Globus pallidus (tissue), 1 donor: ENCODE data around the gene UBQLN4.

Source experiments
- DNase-seq: peaks from one replicate; pipeline ENCODE4 v3.0.0-alpha.2; 2015; ENCODE audit warnings: low spot score

Gene UBQLN4

DNA sequence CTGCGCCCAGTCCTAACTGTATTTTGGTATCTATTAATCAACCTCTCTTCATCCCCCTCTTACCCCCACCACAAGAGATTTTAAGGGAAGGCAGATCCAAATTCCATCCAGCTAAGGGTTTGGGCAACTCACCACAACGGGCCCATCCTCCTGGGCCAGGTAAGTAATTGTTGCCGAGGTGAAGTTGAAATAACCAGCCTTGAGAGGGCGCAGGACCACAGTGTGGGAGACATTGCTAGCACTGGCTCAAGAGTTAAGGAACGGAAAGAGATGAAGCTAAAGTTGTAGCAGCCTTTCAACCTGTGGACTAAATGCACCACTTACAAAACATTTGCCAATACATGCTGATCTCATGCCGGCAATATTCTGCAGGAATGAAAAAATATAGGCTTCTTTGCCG, 38.8 kb downstream of the UBQLN4 start:
- DNase-seq, result no peak

DNA sequence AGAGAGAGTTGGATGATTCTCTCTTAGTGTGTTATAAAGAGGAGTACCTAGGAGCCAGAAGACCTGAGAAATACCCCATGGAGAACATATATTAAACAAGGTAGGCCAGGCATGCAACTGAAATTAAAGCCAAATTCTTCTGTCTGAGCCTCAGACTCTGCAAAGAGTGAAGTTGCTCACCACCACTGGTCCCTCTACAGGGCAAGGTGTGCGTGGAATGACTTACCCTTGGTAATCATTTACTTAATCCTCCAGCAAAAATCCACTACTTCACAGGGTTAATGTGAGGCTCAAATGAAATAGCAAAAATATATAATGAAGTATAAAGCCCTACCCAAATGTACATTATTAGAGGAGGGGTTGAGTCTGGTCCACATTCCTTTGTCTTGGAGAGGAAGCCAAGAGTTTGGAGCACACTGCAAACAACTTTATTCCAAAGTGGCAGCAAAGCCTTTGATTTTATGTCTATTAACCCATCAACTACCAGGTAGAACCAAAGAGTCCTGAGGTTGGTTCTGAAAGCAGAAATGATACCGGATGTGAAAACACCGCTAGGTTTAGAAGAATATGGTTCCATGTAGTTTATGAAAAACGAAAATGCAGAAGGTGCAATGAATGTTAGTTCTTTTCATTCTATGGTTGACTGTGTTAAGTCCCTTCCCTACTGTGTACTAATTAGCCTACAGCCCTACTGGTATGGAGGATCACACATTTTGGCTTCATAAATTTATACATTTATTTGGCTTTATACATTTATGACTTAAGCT, 41.4 kb downstream of the UBQLN4 start:
- DNase-seq, result no peak

DNA sequence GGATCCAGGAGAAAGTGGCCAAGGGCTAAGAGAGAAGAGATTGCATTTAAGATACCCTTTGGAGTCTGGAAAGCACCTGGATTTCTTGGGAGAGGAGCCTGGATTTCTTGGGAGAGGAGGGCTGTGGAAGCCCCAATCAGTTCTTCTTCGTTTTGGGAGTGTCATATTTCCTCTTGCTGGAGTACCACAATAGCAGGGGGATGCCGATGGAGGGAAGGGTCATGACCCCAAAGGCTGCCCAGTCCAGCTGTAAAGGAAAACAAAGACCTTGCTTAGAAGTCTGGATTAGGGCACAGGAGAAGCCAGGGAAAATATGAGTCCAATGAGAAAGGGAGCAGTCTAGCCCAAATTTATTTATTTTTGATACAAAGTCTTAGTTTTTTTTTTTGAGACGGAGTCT, 44.2 kb downstream of the UBQLN4 start:
- DNase-seq, result no peak

DNA sequence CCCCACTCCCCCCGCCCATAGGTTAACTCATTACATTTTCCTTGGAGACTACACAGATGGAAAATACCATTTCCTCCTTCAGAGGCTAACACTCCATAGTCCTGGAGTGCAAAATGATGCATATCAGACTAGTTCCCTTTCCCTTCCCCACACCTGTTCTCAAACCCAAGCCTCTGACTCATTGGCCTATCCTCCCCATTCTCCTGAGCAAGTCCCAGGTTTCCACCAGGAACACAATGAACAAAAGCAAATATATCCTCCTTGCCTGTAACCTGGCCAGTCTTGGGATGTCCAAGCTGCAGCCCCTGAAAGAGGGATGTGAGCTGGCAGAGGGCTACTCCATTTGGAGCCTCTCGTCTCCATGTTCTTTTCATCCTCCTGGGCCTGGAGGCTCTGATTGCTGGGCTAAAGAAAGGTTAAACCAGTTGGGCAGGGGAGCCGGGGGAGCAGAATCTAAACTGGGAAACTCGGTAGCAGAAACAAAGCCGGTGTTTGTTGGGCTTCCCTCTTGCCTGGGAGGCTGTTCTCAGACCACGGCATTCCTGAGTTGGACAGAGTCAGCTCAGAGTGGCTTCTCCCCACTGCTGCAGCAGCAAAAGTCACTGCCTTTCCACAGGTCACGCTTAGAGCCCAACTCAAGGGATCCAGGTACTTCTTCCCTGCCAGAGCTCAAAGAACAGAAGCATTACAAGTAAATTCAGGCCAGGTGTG, 46.8 kb downstream of the UBQLN4 start:
- DNase-seq, result no peak

DNA sequence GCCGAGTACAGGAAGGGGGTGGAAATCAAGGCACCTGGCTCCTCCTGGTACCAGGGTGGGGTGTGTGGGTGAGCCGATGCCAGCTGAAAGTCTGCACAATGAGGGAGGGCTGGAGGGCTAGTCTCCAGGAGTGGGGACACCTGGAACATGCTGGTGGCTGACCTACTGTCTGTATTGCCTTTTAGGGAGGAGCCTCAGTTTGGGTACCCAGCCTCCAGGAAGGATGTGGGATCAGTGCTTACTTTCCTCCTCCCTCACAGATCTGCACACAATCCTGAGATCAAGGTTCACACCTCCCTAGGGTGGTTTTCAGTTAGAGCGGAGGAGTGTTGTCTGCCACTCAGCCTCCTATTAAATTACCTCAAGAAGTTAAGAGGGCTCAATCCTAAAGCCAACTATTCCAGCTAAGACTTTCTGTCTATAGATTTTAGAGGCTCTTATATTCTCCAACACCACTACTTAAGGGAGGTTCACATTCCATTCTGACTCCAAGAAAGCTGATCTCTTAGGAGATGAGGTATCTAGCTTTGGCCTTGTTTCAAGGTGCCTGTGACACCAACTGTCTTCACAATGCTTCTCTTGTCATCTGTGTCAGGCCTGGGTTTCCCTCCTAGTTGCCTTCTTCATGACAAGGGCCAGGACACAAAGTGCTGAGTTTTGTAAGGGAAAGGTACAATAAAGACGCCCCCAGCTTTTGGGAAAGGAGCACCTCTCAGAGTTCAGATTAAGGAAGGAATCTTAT, 48.6 kb downstream of the UBQLN4 start:
- DNase-seq, result no peak

DNA sequence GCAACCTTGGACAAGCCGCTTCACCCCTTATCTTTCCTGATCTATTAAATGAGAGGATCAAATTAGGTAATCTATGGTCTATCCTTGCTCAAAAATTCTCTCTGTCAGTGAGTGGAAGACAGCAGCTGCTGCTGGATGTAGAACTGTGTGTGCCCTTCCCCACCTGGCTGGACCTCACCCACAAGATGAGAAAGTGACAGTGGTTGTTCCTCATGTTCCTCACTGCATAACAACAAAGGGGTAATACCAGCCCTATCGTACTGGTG, 49.7 kb downstream of the UBQLN4 start:
- DNase-seq, result no peak

DNA sequence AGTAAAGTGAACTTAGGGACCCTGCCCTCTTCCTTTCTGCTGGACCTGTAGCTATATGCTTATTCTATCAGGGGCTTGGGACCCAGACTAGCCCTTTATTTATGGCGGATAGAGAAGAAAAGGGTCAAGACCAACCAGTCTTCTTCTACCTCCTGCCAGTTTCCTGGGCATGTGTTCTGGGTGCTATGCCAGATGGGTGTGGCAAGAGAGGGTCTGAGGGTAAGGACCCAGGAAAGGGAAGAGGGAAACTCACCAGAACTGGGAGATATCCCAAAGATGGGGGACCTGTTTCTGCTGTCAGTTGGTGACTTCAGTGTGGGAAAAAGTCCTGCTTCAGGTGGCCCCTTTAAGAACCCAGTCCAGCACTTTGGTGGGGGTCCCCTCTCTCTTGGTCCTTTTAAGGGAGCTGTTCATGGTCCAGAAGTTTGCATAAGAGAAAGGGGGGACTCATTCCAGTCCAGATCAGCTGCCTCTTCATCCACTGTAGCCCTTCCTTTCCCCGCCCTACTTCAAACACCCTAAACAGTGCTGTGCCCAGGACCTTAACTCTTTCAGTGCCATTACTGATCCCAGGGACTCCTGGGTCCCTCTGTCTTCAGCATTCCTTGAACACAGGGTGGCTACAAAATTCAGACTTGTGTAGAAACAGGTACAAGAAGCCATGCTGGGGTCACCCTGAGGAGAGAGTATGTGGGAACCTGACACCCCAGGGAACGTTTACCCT, 51.2 kb downstream of the UBQLN4 start:
- no peak for DNase-seq

DNA sequence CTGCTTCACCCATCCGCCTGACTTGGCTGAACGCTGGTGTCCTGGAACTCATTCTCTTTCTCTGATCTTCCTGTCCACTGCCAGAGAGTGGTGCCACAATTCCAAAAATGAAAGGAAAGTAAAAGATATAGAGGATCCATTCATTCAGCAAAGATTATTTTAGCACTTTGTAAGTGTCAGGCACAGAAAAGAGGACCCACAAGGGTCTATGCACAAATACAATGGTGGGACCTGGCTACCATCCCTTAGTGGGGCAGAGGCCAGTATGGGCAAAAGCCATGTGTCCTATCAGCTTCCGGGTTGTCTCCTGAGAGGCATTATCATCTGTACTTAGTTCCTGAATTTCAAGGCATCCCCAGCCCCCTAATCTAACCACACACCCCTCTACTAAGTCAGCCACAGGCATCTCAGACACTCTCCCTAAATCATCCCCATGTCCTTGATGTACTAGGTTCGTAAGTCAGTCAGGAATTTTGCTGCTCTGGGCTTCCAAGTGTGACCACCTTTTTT, 51.9 kb downstream of the UBQLN4 start:
- no peak for DNase-seq

DNA sequence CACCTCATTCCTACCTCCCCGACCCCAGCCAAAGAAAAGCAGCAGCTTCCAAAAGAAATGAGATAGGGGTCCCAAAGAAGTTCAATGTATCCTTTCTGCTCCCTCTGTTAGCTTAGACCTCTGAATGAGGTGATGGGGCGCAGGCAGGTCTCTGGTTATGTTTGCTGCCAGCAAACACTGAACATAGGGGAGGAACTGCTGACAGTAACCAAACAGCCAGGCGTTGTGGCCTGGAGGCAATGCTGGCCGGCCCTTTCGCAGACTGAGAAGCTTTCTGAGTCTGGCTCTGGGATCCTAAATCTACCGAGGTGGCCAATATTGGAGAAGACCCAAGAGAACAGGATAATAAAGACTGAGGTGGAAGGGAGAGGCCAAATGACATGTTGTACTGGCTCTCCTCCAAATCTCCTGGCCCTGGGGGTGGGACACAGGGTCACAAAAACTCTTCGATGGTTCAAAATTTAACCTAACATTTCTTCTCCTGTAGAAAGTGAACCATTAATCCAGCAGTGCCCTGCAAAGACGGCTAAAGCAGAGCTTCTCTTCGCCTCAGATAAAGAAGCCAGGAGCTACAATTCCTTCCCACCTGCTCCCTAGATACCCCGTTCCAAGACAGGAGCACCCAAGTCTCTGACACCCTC, 52.5 kb downstream of the UBQLN4 start:
- DNase-seq, result no peak

DNA sequence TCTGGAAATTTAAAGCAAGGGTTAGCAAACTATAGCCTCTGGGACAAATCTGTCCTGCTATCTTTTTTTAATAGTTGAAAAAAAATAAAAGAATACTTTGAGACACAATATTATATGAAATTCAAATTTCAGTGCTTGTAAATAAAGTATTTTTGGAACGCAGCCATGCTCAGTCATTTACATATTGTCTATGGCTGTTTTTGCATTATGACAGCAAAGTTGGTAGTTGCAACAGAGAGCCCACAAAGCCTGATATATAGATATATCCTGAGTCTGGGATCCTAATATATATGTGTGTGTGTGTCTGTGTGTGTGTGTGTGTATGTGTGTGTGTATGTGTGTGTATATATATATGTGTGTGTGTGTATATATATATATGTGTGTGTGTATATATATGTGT, 53.6 kb downstream of the UBQLN4 start:
- no peak for DNase-seq

DNA sequence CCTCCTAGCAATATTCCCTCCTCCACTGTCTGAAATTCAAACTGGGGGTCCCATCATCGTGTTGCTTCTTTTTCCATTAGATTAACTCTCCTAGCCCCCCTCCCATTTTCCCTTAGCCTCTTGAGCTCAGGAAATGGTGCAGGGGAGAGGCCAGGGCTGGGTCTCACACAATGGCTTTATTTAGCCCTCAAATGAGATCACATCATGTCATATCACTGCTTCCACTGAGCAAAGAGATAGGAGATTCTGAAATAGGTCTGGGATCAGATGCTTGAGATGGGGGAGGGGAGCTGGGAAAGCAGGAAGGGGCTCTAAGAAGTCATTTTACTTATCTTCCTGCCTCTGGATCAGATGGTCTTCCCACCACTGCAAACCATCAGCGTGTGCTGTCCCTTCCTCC, 57.4 kb downstream of the UBQLN4 start:
- no peak for DNase-seq

DNA sequence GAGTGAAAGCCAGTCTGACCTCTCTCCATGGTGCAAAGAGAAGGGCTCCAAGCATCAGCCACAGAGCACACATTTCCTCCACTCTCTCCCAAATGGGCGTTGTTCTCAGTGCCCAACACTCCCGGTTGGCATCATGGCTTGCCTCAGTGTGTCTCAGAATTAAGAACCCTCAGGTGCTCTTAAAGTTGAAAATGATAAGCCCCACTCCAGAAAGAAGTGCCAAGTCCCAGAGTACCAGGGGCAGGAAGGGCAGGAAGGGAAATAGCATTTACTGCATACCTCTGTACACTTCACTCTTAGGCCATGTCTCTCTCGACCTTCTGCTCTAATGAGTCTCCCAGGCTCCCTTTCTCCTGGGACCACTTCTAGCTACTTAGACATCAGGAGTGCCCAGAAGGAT, 60.0 kb downstream of the UBQLN4 start:
- DNase-seq, result no peak

DNA sequence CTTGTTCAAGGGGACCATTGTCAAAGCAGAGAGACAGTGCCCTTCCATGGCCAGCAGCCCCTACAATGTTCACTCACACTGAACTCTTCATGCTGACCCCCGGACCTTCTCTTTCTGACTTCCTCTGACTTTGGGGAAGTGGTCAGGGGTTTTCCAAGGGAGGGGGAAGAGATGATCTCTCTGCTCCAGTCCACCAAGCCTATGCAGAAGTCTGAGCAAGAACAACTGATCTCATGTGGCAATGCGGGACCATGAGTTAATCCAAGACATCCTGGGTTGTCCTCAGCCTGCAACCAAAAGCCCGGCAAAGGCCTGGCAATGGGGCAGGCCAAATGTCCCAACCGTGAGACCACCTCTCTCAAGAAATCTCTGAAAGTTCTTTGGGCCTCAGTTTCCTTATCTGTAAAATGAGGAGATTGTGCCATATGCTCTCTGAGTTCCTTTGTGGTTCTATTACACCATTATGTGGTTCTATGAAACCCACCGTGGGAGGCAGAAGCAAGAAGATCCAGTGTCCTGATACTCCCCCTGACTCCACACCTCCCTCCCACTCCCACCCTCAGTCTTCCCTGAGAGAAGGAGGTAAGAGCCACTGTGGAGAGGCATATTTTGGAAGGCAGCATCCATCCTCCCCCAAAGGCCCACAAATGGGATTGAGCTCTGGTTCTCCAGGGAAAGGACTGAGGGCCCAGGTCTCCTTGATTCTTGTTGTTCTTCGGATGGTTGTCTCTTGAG, 63.4 kb downstream of the UBQLN4 start:
- peak; percentile 50 for DNase-seq

DNA sequence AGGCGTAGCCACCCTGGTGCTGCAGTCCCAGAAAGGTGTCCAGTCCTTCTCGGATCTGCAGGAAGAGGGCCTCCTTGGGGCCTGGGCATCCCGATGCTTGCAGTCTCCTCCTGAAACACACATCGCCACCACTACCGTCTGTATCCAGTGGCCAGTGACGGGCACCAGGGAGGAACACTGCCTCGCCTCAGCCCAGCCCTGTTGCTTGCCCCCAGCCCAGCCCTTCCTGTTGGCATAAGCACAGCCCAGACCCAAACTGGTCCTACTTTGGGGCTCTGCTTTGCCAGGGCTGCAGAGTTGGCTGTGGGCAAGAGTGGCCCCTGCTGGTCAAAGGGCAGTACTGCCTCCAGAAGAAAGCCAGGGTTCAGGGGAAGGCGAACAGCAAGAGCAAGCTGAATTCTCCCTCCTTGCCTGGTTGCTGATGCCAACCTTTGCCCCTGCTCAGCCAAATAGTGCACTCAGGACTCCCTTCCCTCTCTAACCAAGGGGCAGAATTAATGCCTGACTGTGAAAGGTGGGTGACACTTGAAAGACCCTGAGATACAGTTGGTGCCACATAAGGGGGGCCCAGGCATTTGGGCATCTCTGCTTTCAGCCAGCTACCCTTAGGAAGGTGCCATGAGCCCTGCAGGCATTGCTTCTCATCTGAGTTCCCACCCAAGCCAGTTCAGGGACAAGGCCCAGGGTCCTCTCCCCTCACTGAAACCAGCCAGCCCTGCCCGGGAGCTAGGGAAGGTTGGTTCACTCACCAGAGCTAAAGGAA, 64.2 kb downstream of the UBQLN4 start:
- peak; percentile 80 for DNase-seq
